Activated CD8-positive, alpha-beta memory T cell treated with anti-CD3 and anti-CD28 coated beads, Interleukin-2, amount 10 ng/mL, durations not matched to agents 7 days and 5 days (primary cell): Measurements from ENCODE around the gene PALS2. TPM values are rescaled to one million over a fixed set of nuclear protein-coding genes. Genes with fewer than 3 reads are reported as not detected.

Experiments used
- ATAC-seq: fragments of 150-1000 bp; cut with Tn5 transposase; one replicate; pipeline ENCODE4 v1.10.0; 2021; ENCODE audit warnings: moderate library complexity
- CTCF ChIA-PET: fragments of 350-600 bp; sonication (Branson Sonifier 250); formaldehyde crosslinking; loops from one replicate; lab custom pipeline; 2021; ENCODE audit warnings: antibody characterized with exemption; lab: Charles Lee
- DNase-seq: peaks from one replicate; pipeline ENCODE4 v3.0.0-alpha.2; 2020
- H3K27ac Mint-ChIP-seq: one replicate; pipeline ENCODE4 v1.8.0; 2021; ENCODE audit warnings: mild to moderate bottlenecking, mixed read lengths
- H3K27me3 Mint-ChIP-seq: one replicate; pipeline ENCODE4 v1.8.0; 2021; ENCODE audit warnings: mixed read lengths
- H3K36me3 Mint-ChIP-seq: one replicate; pipeline ENCODE4 v1.8.0; 2021; ENCODE audit warnings: mild to moderate bottlenecking, mixed read lengths
- H3K4me1 Mint-ChIP-seq: one replicate; pipeline ENCODE4 v1.8.0; 2021; ENCODE audit warnings: mixed read lengths
- H3K4me3 Mint-ChIP-seq: one replicate; pipeline ENCODE4 v1.8.0; 2021; ENCODE audit warnings: mild to moderate bottlenecking, moderate library complexity, mixed read lengths
- H3K9me3 Mint-ChIP-seq: one replicate; pipeline ENCODE4 v1.8.0; 2022; ENCODE audit warnings: low read depth, mixed read lengths
- total RNA-seq, 2 experiments: library from RNA; stranded (reverse); gene quantifications; one replicate each; pipeline ENCODE4 v1.2.3, GENCODE V29; 2021

Gene PALS2, protein sequence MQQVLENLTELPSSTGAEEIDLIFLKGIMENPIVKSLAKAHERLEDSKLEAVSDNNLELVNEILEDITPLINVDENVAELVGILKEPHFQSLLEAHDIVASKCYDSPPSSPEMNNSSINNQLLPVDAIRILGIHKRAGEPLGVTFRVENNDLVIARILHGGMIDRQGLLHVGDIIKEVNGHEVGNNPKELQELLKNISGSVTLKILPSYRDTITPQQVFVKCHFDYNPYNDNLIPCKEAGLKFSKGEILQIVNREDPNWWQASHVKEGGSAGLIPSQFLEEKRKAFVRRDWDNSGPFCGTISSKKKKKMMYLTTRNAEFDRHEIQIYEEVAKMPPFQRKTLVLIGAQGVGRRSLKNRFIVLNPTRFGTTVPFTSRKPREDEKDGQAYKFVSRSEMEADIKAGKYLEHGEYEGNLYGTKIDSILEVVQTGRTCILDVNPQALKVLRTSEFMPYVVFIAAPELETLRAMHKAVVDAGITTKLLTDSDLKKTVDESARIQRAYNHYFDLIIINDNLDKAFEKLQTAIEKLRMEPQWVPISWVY
- 10 to 100 TPM; 17.4 to 28.1 TPM for total RNA-seq

DNA sequence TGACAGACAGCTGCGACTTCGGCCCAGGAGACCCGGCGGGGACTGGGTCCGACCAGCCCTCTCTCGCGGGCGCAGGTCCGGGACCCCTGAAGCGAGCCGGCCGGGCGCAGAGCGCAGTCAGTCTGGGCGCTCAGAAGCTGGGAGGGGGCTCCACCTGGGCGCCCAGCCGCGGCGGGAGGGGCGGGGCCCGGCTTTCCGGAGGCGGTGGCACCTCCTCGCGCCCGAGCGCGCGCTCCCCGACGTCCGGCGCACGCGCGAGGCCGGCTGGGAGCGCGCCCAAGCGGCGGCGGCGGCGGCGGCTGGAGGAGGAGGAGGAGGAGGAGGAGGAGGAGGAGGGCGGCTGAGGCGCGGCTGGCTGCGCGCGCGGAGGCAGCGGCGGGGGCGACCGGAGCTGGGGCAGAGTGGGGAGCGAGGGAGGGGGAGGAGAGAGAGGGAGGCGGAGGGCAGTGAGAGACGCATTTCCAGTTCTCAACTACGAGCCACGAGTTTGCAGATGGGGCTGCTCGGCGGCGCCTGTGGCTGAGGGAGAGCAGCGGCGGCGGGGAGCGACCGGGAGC lies at the start of gene PALS2:
TSS of gene PALS2 (plus strand) at position 456 of the 557 bp plus-strand sequence. CDS start 50,216 bp downstream, outside the sequence.
- ATAC-seq (peak; percentile 74), DNase-seq (peak; percentile 80)
- peaks cover 27% of the 10 kb centered on the region for H3K4me1 Mint-ChIP-seq
- H3K4me3 Mint-ChIP-seq, result peak within 1 kb of the TSS; percentile 88
- no peaks in the 10 kb centered on the region for H3K9me3 Mint-ChIP-seq
- H3K27ac Mint-ChIP-seq, result peak within 1 kb of the TSS; percentile 82
- no peaks in the 10 kb centered on the region for H3K36me3 Mint-ChIP-seq
- H3K27me3 Mint-ChIP-seq, result peaks cover 43% of the 10 kb centered on the region
- CTCF ChIA-PET, result interaction anchor here (1.3 kb wide), 2 partner anchors 14 to 15 kb away, joined by 3 read pairs; no protein-coding TSS in a partner anchor

DNA sequence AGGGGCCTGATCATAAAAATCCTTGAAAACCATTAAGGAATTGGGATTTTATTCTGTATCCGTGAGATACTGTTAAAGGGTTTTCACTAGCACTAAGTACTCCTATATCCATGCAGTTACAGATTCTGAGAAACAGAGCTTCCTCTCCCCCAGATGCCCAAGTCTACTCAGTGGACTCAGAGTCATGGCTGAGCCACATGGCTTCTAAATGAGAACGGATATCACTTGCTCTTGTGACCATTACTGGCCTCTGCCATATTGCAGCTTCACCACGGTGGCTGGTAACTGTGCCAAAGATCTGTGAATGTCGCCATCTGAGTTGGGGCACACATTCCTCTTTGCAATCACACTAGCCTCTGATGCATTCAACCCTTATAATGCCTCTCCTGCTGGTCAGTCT lies 42.0 kb upstream of the PALS2 start:
- no peak overlapping the region for H3K27ac Mint-ChIP-seq
- no peaks in the 10 kb centered on the region for H3K4me1 Mint-ChIP-seq
- H3K4me3 Mint-ChIP-seq, result no peak overlapping the region
- CTCF ChIA-PET, result no interaction called here
- peaks cover 19% of the 10 kb centered on the region for H3K27me3 Mint-ChIP-seq
- no peaks in the 10 kb centered on the region for H3K36me3 Mint-ChIP-seq
- no peak for ATAC-seq
- H3K9me3 Mint-ChIP-seq, result no peaks in the 10 kb centered on the region
- DNase-seq, result no peak

DNA sequence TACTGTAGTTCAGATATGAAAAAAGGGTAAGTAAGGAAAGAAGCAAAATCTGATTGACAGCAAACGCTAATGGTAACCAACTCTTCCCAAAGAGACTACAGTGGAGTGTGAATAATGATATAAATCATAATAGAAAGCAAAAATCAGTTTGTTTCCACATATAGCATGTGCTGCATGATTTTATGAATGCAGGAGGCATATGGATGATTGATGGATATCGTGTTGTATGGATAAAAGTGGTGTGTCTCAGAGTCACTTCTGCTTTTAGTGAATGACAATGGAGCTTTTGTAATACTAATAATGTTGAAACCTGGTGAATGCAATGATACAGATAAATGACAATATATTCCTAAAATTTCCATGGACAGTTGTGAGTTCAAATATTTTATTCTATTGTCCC lies 36.6 kb upstream of the PALS2 start:
- H3K9me3 Mint-ChIP-seq, result no peaks in the 10 kb centered on the region
- H3K4me3 Mint-ChIP-seq, result no peak overlapping the region
- CTCF ChIA-PET, result no interaction called here
- no peaks in the 10 kb centered on the region for H3K4me1 Mint-ChIP-seq
- H3K27me3 Mint-ChIP-seq, result peaks cover 24% of the 10 kb centered on the region
- no peaks in the 10 kb centered on the region for H3K36me3 Mint-ChIP-seq
- DNase-seq (no peak), ATAC-seq (no peak)
- no peak overlapping the region for H3K27ac Mint-ChIP-seq

DNA sequence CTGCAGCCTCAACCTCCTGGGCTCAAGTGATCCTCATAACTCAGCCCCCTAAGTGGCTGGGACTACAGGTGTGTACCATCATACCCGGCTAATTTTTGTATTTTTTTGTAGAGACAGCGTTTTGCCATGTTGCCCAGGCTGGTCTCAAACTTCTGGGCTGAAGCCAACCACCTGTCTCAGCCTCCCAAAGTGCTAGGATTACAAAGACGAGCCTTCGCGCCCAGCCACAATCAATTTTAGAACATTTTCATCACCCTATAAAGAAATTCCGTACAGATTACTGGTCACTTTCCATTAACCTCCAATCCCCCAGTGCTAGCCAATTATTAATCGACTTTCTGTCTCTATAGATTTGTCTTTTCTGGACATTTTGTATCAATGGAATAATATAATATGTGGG lies 32.3 kb upstream of the PALS2 start:
- H3K27ac Mint-ChIP-seq, result no peak overlapping the region
- H3K9me3 Mint-ChIP-seq, result no peaks in the 10 kb centered on the region
- H3K4me3 Mint-ChIP-seq, result no peak overlapping the region
- DNase-seq, result no peak
- H3K27me3 Mint-ChIP-seq, result peaks cover 22% of the 10 kb centered on the region
- H3K4me1 Mint-ChIP-seq, result no peaks in the 10 kb centered on the region
- no peak for ATAC-seq
- CTCF ChIA-PET, result no interaction called here
- no peaks in the 10 kb centered on the region for H3K36me3 Mint-ChIP-seq

DNA sequence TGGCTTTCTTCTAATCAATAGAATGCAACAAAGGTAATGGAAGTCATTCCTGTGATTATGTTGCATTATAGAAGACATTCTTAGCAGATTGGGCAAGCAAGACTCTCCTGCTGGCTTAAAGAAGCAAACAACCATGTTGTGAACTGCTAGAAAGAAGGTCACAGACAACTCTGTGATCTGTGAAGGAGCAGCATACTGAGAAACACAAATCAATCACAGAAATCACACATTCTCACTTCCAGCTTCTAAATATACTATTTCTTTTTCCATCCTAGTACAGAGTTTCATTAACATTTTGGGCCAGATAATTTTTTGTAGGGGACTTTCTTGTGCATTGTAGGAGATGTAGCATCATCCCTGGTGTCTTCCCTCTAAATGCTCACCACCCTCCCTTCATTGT lies 28.0 kb upstream of the PALS2 start:
- CTCF ChIA-PET, result no interaction called here
- Mint-ChIP-seq H3K4me3 (no peak overlapping the region), H3K27ac (no peak overlapping the region), H3K9me3 (no peaks in the 10 kb centered on the region), H3K27me3 (peaks cover 19% of the 10 kb centered on the region), H3K4me1 (no peaks in the 10 kb centered on the region), H3K36me3 (no peaks in the 10 kb centered on the region)
- no peak for DNase-seq
- no peak for ATAC-seq

DNA sequence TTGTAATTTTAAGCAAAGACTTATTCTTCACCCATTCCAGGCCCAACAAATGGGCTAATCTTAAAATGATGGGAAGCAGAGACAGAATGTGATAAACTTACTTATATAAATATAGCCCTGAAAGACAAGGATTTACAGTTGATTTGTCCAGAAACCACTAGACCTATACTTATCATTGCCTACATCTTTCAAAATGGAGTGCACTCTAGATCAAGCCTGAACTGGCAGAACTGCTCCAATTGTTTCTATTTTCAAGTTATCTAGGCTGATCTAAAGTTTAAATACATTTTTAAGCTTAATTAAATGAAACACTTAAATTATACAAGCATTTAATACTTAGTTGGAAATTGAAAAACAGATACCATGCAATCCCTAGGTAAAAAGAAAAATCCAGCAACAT lies 24.9 kb upstream of the PALS2 start:
- H3K27me3 Mint-ChIP-seq, result peaks cover 18% of the 10 kb centered on the region
- H3K4me3 Mint-ChIP-seq, result no peak overlapping the region
- DNase-seq (no peak), ATAC-seq (no peak)
- H3K36me3 Mint-ChIP-seq, result no peaks in the 10 kb centered on the region
- no peaks in the 10 kb centered on the region for H3K9me3 Mint-ChIP-seq
- CTCF ChIA-PET, result no interaction called here
- H3K4me1 Mint-ChIP-seq, result no peaks in the 10 kb centered on the region
- H3K27ac Mint-ChIP-seq, result no peak overlapping the region

DNA sequence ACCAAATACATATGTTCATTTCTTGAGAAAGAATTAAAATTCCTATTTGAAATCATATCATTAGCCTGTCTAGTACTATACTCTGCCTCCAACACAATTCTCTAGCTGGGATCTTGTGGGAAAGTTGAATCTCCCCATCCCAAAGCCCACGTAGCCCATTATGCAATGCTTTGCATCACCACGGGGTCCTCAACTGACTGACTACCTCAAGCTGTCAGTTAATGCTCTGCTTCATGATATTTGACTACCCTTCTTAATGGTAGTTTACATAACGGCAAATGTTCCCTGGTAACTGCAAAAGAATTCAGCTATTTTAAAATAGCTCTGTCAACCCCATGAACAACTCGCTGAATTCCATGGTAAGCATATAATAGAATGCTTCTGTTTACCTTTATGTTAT lies 23.3 kb upstream of the PALS2 start:
- ATAC-seq, result no peak
- Mint-ChIP-seq H3K27ac (no peak overlapping the region), H3K4me3 (no peak overlapping the region), H3K4me1 (no peaks in the 10 kb centered on the region), H3K36me3 (no peaks in the 10 kb centered on the region), H3K27me3 (peaks cover 11% of the 10 kb centered on the region), H3K9me3 (no peaks in the 10 kb centered on the region)
- DNase-seq, result no peak
- CTCF ChIA-PET, result interaction anchor here (0.9 kb wide), 1 partner anchor 546 kb away, joined by 3 read pairs; no protein-coding TSS in a partner anchor

DNA sequence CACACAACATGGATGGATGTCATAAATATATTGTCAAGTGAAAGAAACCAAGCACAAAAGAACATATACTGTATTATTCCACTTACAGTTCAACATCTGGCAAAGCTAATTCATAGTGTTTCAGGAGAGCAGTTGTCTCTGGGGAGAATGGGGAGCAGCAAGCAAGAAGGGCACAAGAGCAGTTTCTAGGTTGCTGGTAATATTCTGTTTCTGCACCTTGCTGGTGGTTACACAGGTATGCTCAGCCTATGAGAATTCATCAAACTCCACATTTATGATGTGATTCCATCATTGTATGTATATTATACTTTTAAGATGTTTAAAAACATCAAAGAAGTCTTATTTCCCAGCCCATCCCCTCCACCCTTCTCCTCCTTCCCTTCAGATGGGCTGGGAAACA lies 18.1 kb upstream of the PALS2 start:
- no peak for ATAC-seq
- CTCF ChIA-PET, result interaction anchor here (1.5 kb wide), 1 partner anchor 21 kb away, joined by 3 read pairs; no protein-coding TSS in a partner anchor

DNA sequence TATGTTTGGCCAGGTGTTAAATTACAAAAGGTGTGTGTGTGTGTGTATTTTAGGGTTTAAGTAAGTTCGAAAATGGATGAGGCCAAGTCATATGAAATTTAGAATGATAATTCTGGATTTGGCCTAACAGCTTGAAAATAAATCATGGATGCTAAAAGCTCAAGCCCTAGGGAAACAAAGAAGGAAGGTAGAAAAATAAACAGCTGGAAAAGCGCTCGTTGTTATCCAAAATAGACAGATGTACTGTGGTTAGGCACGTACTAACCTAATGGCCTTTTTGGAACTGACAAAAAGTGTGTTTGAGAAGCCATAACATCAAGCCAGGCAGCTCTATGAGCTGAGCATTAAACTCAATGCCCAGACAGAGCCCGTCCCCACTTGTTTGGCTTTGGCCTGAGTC lies 17.5 kb upstream of the PALS2 start:
- Mint-ChIP-seq H3K27me3 (peaks cover 17% of the 10 kb centered on the region), H3K27ac (no peak overlapping the region), H3K9me3 (no peaks in the 10 kb centered on the region), H3K36me3 (no peaks in the 10 kb centered on the region), H3K4me3 (no peak overlapping the region), H3K4me1 (peaks cover 3% of the 10 kb centered on the region)
- CTCF ChIA-PET, result interaction anchor here (1.5 kb wide), 1 partner anchor 21 kb away, joined by 3 read pairs; no protein-coding TSS in a partner anchor
- DNase-seq (no peak), ATAC-seq (no peak)

More for the DNA sequence above, 18.1 kb upstream of the PALS2 start:
- Mint-ChIP-seq H3K27ac (no peak overlapping the region), H3K36me3 (no peaks in the 10 kb centered on the region), H3K27me3 (peaks cover 14% of the 10 kb centered on the region), H3K9me3 (no peaks in the 10 kb centered on the region), H3K4me1 (no peaks in the 10 kb centered on the region), H3K4me3 (no peak overlapping the region)
- DNase-seq, result no peak

DNA sequence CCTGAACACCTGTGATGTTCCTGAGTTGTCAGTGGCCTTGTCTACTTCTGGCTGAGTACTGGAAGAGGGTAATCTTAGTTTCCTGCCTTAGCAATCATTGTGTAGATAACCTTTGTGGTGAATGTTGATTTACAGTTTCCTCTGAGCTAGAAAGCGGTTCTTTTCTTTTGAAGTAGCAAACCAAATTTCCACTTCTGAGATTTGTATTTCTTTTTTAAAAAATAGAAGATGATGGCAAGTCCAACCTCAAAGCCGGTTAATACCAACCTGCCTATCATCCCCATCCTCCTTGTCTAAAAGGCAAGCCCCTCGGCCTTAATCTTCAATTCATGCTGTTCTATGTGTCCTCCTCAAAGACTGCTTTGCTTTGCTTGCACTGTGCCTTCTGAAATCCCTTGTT lies 12.5 kb upstream of the PALS2 start:
- H3K9me3 Mint-ChIP-seq, result no peaks in the 10 kb centered on the region
- no peak overlapping the region for H3K27ac Mint-ChIP-seq
- H3K27me3 Mint-ChIP-seq, result peaks cover 17% of the 10 kb centered on the region
- DNase-seq, result no peak
- H3K36me3 Mint-ChIP-seq, result no peaks in the 10 kb centered on the region
- ATAC-seq, result peak; percentile 33
- CTCF ChIA-PET, result no interaction called here
- H3K4me1 Mint-ChIP-seq, result peaks cover 10% of the 10 kb centered on the region
- H3K4me3 Mint-ChIP-seq, result no peak overlapping the region

DNA sequence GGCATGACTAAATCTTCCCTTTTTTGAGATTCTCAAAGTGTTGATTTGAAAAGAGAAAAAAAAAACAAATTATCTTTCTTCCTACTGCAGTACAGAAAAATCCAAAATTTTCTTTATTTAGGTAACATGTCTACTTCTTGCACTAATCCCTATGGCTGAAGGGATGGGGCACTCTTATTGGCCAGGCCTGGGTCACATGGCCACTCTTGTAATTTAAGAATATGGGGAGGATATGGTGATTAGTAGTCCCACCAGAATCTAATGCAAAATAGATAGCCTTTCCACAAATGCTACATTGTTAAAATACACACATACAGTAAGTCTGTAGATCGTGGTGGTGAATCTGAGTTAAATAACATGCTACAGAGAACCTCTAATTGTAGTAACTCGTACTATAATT lies 7.0 kb upstream of the PALS2 start:
- CTCF ChIA-PET, result interaction anchor here (0.9 kb wide), 1 partner anchor 8 kb away, joined by 3 read pairs; no protein-coding TSS in a partner anchor
- Mint-ChIP-seq H3K36me3 (no peaks in the 10 kb centered on the region), H3K27me3 (peaks cover 49% of the 10 kb centered on the region), H3K4me3 (no peak overlapping the region), H3K27ac (no peak overlapping the region), H3K4me1 (peaks cover 3% of the 10 kb centered on the region), H3K9me3 (no peaks in the 10 kb centered on the region)
- DNase-seq (no peak), ATAC-seq (no peak)

DNA sequence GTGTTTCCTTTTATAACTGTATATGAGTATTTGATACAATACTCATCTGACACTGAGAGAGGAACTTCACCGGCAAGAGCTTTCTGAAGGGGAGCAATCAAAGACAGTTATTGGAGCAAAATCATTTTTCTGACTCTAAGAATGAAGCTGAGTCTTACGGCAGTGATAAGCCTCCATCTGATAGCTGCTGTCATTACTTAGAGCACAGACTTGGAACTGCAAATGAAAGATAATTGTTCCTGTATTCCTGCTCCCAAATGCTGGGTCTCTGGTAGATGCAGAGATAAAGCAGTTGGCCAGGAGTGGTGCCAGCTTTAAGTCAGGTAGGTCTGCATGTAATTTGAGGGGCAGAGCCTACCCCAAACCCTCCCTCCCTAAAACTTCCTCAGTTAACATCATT lies 2.3 kb upstream of the PALS2 start:
- H3K4me3 Mint-ChIP-seq, result no peak overlapping the region

DNA sequence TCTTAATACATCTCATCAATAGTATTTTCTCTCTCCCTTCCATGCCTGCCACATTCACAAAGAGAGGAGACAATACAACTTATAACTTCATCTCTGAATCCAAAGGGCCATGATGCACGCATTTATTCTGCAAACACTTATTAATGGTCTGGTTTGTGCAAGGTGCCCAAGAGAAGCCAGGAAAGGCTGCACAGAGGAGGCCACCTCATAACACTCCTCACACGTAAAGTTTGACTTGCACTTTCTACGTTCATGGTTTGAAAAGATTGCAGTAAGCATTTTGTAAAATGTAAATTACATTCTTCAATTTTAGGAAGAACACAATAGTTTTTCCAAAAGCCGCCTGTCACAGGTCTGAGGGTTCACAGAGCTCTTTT lies 1.2 kb upstream of the PALS2 start:
- CTCF ChIA-PET, result interaction anchor here (1.3 kb wide), 1 partner anchor 15 kb away, joined by 3 read pairs; no protein-coding TSS in a partner anchor
- Mint-ChIP-seq H3K36me3 (no peaks in the 10 kb centered on the region), H3K4me3 (peak overlapping the region; percentile 76), H3K27me3 (peaks cover 47% of the 10 kb centered on the region), H3K4me1 (peaks cover 27% of the 10 kb centered on the region), H3K27ac (peak overlapping the region; percentile 77), H3K9me3 (no peaks in the 10 kb centered on the region)
- ATAC-seq (no peak), DNase-seq (peak; percentile 46)

More for the DNA sequence above, 2.3 kb upstream of the PALS2 start:
- Mint-ChIP-seq H3K36me3 (no peaks in the 10 kb centered on the region), H3K27ac (no peak overlapping the region), H3K4me1 (peaks cover 21% of the 10 kb centered on the region), H3K9me3 (no peaks in the 10 kb centered on the region), H3K27me3 (peaks cover 54% of the 10 kb centered on the region)
- no peak for DNase-seq
- no peak for ATAC-seq
- CTCF ChIA-PET, result no interaction called here
